Epithelial cell of prostate (primary cell): Measurements from ENCODE around the gene MRPL23.

Experiments used
- DNase-seq: peaks from one replicate; pipeline ENCODE4 v3.0.0-alpha.2; 2011; ENCODE audit warnings: low read depth, low spot score
- H3K27ac ChIP-seq: fragments of 450-650 bp; 2 replicates; pipeline ENCODE4 v1.5.1; 2017; ENCODE audit warnings: mild to moderate bottlenecking

MRPL23 gene

GRCh38 chr11:1988174-1988573 is 41.0 kb downstream of the MRPL23 start:
- H3K27ac ChIP-seq, result no peak overlapping the region
- DNase-seq, result no peak

GRCh38 chr11:1988667-1989317 is 41.7 kb downstream of the MRPL23 start:
- DNase-seq, result no peak
- H3K27ac ChIP-seq, result no peak overlapping the region

- DNase-seq, result no peak
- no peak overlapping the region for H3K27ac ChIP-seq
These were observed 42.8 kb downstream of the MRPL23 start for GRCh38 chr11:1989953-1990352.

GRCh38 chr11:1990872-1991578 is 43.9 kb downstream of the MRPL23 start:
- no peak overlapping the region for H3K27ac ChIP-seq
- DNase-seq, result no peak

GRCh38 chr11:1992111-1992510 is 45.0 kb downstream of the MRPL23 start:
- H3K27ac ChIP-seq, result no peak overlapping the region
- DNase-seq, result no peak

GRCh38 chr11:1994121-1994520 is 47.0 kb downstream of the MRPL23 start:
- DNase-seq, result no peak

GRCh38 chr11:1997755-1998154 is 50.6 kb downstream of the MRPL23 start, which contains the start of gene H19:
Gene H19 (minus strand): TSS chr11:1997842.
- DNase-seq, result no peak
- H3K27ac ChIP-seq, result no peak within 1 kb of the TSS

More at GRCh38 chr11:1994121-1994520, 47.0 kb downstream of the MRPL23 start:
- no peak overlapping the region for H3K27ac ChIP-seq

- DNase-seq, result no peak
- H3K27ac ChIP-seq, result no peak overlapping the region
These were observed 51.2 kb downstream of the MRPL23 start for GRCh38 chr11:1998290-1998689.

GRCh38 chr11:1998861-1999260 is 51.7 kb downstream of the MRPL23 start:
- H3K27ac ChIP-seq, result no peak overlapping the region
- no peak for DNase-seq

- DNase-seq, result no peak
- H3K27ac ChIP-seq, result no peak overlapping the region
These were observed 55.1 kb downstream of the MRPL23 start for GRCh38 chr11:2002042-2002776.

- DNase-seq, result no peak
- no peak overlapping the region for H3K27ac ChIP-seq
These were observed 55.7 kb downstream of the MRPL23 start for GRCh38 chr11:2002807-2003206.

- DNase-seq, result no peak
- H3K27ac ChIP-seq, result no peak overlapping the region
These were observed 57.3 kb downstream of the MRPL23 start for GRCh38 chr11:2004466-2004865.
